CD8-positive, alpha-beta memory T cell (primary cell): ENCODE results near the gene TMEM161A. TPM values are rescaled to one million over a fixed set of nuclear protein-coding genes. Genes with fewer than 3 reads are reported as not detected.
A peak's percentile ranks its signal among the peaks of the same experiment; 100 is the strongest.
"Not testable (repeated sequence)": the region's sequence is repeated elsewhere in the genome, so short reads cannot be mapped to it uniquely, and the experiment has no call there.

Experiments
- CTCF ChIA-PET: fragments of 350-600 bp; sonication (Branson Sonifier 250); formaldehyde crosslinking; loops from one replicate; lab custom pipeline; 2021; ENCODE audit warnings: antibody characterized with exemption; lab: Charles Lee
- POLR2A ChIA-PET: fragments of 350-600 bp; sonication (Branson Sonifier 250); formaldehyde crosslinking; loops from one replicate; lab custom pipeline; 2021; ENCODE audit warnings: antibody characterized with exemption; lab: Charles Lee
- DNase-seq, 5 donors: peaks; one replicate each; pipeline versions ENCODE4 v3.0.0 to v3.0.0-alpha.2; 2020 to 2022; ENCODE audit warnings: mixed read lengths in 1 of 5
- H3K27ac ChIP-seq: one replicate; pipeline ENCODE4 v1.7.0; 2013; ENCODE audit warnings: low read depth, mild to moderate bottlenecking, low read length, moderate library complexity
- H3K27me3 ChIP-seq: 2 replicates; pipeline ENCODE4 v1.7.0; 2013; ENCODE audit warnings: low read length, mild to moderate bottlenecking; ENCODE audit not compliant: insufficient read depth, poor library complexity, severe bottlenecking
- H3K36me3 ChIP-seq: 2 replicates; pipeline ENCODE4 v1.7.0; 2013; ENCODE audit warnings: mild to moderate bottlenecking, low read length, moderate library complexity; ENCODE audit not compliant: insufficient read depth
- H3K4me1 ChIP-seq: 2 replicates; pipeline ENCODE4 v1.7.0; 2013; ENCODE audit warnings: mild to moderate bottlenecking, low read length, moderate library complexity; ENCODE audit not compliant: insufficient read depth
- H3K4me3 ChIP-seq: 2 replicates; pipeline ENCODE4 v1.7.0; 2013; ENCODE audit warnings: mild to moderate bottlenecking, low read length
- H3K9me3 ChIP-seq: 2 replicates; pipeline ENCODE4 v1.7.0; 2013; ENCODE audit warnings: mild to moderate bottlenecking, low read length
- H3K27ac Mint-ChIP-seq, 8 donors: one replicate each; pipeline ENCODE4 v1.8.0; 2020 to 2021; ENCODE audit warnings: mixed read lengths in 8 of 8, mild to moderate bottlenecking in 6 of 8, inconsistent platforms in 3 of 8, moderate library complexity in 3 of 8
- H3K27me3 Mint-ChIP-seq, 2 donors: one replicate each; pipeline ENCODE4 v1.8.0; 2020 to 2021; ENCODE audit warnings: mixed read lengths in 2 of 2, mild to moderate bottlenecking in 1 of 2, moderate library complexity in 1 of 2
- H3K36me3 Mint-ChIP-seq, 3 donors: one replicate each; pipeline ENCODE4 v1.8.0; 2020 to 2021; ENCODE audit warnings: mixed read lengths in 3 of 3, inconsistent platforms in 1 of 3, mild to moderate bottlenecking in 1 of 3
- H3K4me1 Mint-ChIP-seq, 3 donors: one replicate each; pipeline ENCODE4 v1.8.0; 2020 to 2021; ENCODE audit warnings: mixed read lengths in 3 of 3, inconsistent platforms in 1 of 3, mild to moderate bottlenecking in 1 of 3
- H3K4me3 Mint-ChIP-seq, 7 donors: one replicate each; pipeline ENCODE4 v1.8.0; 2020 to 2021; ENCODE audit warnings: mixed read lengths in 7 of 7, mild to moderate bottlenecking in 6 of 7, moderate library complexity in 4 of 7, inconsistent platforms in 2 of 7
- H3K9me3 Mint-ChIP-seq, 5 donors: one replicate each; pipeline ENCODE4 v1.8.0; 2020 to 2022; ENCODE audit warnings: mixed read lengths in 5 of 5, mild to moderate bottlenecking in 3 of 5, moderate library complexity in 2 of 5, inconsistent platforms in 1 of 5
- polyA plus RNA-seq: library from polyadenylated mRNA; unstranded; fragments of 300-500 nt; fragmentation: Illumina TruSeq; gene quantifications from one replicate; pipeline ENCODE4 v1.2.3, GENCODE V29; 2021
- total RNA-seq, 2 experiments: library from RNA; stranded (reverse); gene quantifications; one replicate each; pipeline ENCODE4 v1.2.3, GENCODE V29; 2021

TMEM161A gene
- total and polyA plus RNA-seq, 3 experiments from 2014 or later = 27.7 to 30.6 (median 30.1) TPM

DNA sequence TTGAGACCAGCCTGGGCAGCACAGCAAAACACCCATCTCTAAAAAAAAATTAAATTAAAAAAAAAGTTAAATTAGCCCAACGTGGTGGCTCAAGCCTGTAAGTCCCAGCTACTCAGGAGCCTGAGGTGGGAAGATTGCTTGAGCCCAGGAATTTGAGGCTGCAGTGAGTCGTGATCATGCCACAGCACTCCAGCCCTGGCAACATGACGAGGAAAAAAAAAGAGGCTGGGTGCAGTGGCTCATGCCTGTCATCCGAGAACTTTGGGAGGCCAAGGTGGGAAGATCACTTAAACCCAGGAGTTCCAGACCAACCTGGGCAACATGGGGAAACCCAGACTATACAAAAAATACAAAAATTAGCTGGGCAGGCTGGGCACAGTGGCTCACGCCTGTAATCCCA is 2.2 kb upstream of the TMEM161A start:
- POLR2A ChIA-PET = interaction anchor here (0.5 kb wide), 1 partner anchor 19 kb away, joined by 3 read pairs; no protein-coding TSS in a partner anchor

DNA sequence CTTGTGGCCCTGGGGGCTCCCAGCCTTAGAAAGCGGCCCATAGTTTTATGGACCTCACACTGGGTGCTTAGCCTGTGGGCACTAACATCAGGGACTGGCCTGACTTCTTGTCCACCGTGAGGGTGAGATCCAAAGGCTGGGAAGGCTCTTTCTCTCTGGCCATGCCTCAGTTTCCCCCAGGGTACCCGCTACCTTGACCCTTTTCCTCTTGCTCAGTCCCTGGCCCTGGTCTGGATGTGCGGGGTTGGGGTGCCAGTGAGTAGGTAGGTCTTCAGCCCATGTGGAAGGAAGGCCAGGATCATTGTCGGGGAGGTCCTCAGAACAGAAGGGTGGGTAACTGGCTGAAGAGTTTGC is 1.6 kb upstream of the TMEM161A start:
- Mint-ChIP-seq H3K4me1 (peaks cover 25 to 36% (median 29%) of the 10 kb centered on the region in 3 donors), H3K9me3 (no peaks in the 10 kb centered on the region), H3K27ac (peak overlapping the region in 2 of 8 donors; percentile 71 to 78), H3K36me3 (peaks cover 0 to 2% (median 0%) of the 10 kb centered on the region in 3 donors), H3K27me3 (no peaks in the 10 kb centered on the region), H3K4me3 (peak overlapping the region in 2 of 7 donors; percentile 40 to 85)
- POLR2A ChIA-PET = no interaction called here
- CTCF ChIA-PET = interaction anchor here (0.9 to 1.8 kb wide), 6 partner anchors 13 to 92 kb away, joined by 3 to 9 read pairs (median 4); no protein-coding TSS in a partner anchor
- peaks cover 20% of the 10 kb centered on the region for H3K4me1 ChIP-seq
- no peaks in the 10 kb centered on the region for H3K36me3 ChIP-seq
- no peak overlapping the region for H3K4me3 ChIP-seq
- H3K27me3 ChIP-seq = no peaks in the 10 kb centered on the region
- DNase-seq = no peak
- H3K9me3 ChIP-seq = no peaks in the 10 kb centered on the region
- no peak overlapping the region for H3K27ac ChIP-seq

More for the DNA sequence above, 2.2 kb upstream of the TMEM161A start:
- H3K9me3 Mint-ChIP-seq = no peaks in the 10 kb centered on the region
- Histone ChIP-seq H3K27me3 (no peaks in the 10 kb centered on the region), H3K9me3 (no peaks in the 10 kb centered on the region), H3K27ac (no peak overlapping the region), H3K4me1 (peaks cover 17% of the 10 kb centered on the region), H3K4me3 (no peak overlapping the region), H3K36me3 (no peaks in the 10 kb centered on the region)
- peaks cover 22 to 31% (median 29%) of the 10 kb centered on the region in 3 donors for H3K4me1 Mint-ChIP-seq
- H3K27me3 Mint-ChIP-seq = no peaks in the 10 kb centered on the region
- H3K4me3 Mint-ChIP-seq = no peak overlapping the region
- no peak overlapping the region for H3K27ac Mint-ChIP-seq
- CTCF ChIA-PET = interaction anchor here (0.6 to 1.8 kb wide), 6 partner anchors 13 to 267 kb away, joined by 3 to 9 read pairs (median 4); no protein-coding TSS in a partner anchor
- H3K36me3 Mint-ChIP-seq = peaks cover 0 to 2% (median 0%) of the 10 kb centered on the region in 3 donors
- DNase-seq = no peak

DNA sequence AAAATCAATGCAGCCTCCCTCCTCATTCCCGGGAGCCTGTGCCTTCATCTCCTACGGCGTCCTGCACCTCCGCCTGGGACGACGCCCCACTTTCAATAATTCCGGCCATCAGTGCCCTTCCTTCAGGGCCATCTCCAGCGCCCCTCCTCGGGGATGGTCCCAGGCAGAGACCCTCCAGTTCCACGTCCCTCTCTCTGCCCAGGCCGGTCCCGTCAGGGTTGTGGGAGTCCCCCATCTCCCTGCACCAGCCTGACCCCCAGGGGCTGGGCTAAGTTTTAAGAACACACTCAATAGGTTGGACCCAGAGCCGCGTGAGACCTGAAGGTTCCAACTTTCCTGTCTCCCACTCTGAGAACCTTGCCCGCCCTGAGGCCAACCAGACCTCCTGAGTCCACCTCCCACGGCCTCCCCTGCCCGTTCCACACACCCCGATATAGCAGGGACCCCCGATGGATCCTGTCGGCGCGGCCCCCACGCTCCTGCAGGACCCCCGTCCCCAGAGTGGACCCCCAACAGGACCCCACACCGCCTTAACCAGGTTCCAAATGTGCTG is 646 bp downstream of the TMEM161A start:
- CTCF ChIA-PET = interaction anchor here (1.5 kb wide), 1 partner anchor 69 kb away, joined by 3 read pairs; no protein-coding TSS in a partner anchor
- peak overlapping the region in 6 of 8 donors; percentile 90 to 99 (median 97) for H3K27ac Mint-ChIP-seq
- DNase-seq = no peak
- Histone ChIP-seq H3K4me3 (peak overlapping the region; percentile 94), H3K27me3 (no peaks in the 10 kb centered on the region), H3K4me1 (peaks cover 22% of the 10 kb centered on the region), H3K9me3 (no peaks in the 10 kb centered on the region), H3K27ac (peak overlapping the region; percentile 83), H3K36me3 (no peaks in the 10 kb centered on the region)
- H3K36me3 Mint-ChIP-seq = peaks cover 0 to 2% (median 0%) of the 10 kb centered on the region in 3 donors
- POLR2A ChIA-PET = no interaction called here
- H3K4me3 Mint-ChIP-seq = peak overlapping the region; percentile 86 to 98 (median 98)
- H3K9me3 Mint-ChIP-seq = no peaks in the 10 kb centered on the region
- no peaks in the 10 kb centered on the region for H3K27me3 Mint-ChIP-seq
- H3K4me1 Mint-ChIP-seq = peaks cover 27 to 38% (median 29%) of the 10 kb centered on the region in 3 donors

DNA sequence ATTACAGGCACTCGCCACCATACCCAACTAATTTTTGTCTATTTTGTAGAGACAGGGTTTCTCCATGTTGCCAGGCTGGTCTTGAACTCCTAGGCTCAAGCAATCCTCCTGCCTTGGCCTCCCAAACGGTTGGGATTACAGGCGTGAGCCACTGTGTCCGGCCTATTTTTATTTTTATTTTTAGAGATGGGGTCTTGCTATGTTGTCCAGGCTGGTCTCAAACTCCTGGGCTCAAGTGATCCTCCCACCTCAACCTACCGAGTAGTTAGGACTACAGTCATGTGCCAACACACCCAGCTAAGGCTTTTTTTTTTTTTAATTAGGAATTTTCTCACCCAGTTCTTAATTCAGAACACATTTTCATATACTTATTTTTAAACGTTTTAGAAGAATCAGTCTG is 2.6 kb downstream of the TMEM161A start:
- H3K27me3 Mint-ChIP-seq, H3K4me3 ChIP-seq, H3K27ac Mint-ChIP-seq, DNase-seq, H3K36me3 Mint-ChIP-seq, POLR2A ChIA-PET, H3K9me3 Mint-ChIP-seq, H3K4me3 Mint-ChIP-seq, H3K36me3 ChIP-seq, H3K27me3 ChIP-seq, H3K27ac ChIP-seq, H3K9me3 ChIP-seq: not testable (repeated sequence)
- CTCF ChIA-PET = interaction anchor here (1.4 to 1.6 kb wide), 3 partner anchors 10 to 67 kb away, joined by 3 to 7 read pairs (median 4); no protein-coding TSS in a partner anchor
- H3K4me1 Mint-ChIP-seq = peaks cover 27 to 38% (median 29%) of the 10 kb centered on the region in 3 donors
- H3K4me1 ChIP-seq = peaks cover 22% of the 10 kb centered on the region

DNA sequence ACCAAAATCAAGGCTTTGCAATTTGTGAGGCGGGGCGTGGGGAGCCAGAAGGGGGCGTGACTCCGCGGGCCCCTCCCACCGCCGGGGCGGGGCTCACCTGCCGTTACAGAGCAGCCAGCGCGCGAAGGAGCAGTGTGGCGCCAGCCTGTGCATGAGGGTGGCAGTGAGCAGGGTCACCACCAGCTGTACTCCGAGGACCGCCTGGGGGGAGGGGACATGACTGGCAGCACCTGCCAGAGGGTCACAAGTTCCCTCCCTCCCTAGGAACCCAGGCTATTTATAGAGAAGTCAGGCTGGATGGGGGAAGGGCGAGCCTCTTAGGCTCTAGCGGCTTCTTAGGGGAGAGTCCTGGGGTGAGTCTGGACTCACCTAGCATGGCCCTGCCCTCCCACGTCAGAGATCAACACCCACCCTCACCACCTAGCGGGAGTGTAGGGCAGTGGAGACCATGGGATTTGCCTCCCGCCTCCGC is 3.6 kb downstream of the TMEM161A start:
- Histone ChIP-seq H3K36me3 (no peaks in the 10 kb centered on the region), H3K9me3 (no peaks in the 10 kb centered on the region), H3K27me3 (no peaks in the 10 kb centered on the region), H3K4me1 (peaks cover 22% of the 10 kb centered on the region), H3K4me3 (no peak overlapping the region), H3K27ac (peak overlapping the region; percentile 9)
- peaks cover 4 to 8% (median 8%) of the 10 kb centered on the region in 3 donors for H3K36me3 Mint-ChIP-seq
- CTCF ChIA-PET = interaction anchor here (1.6 kb wide), 1 partner anchor 11 kb away, joined by 7 read pairs; no protein-coding TSS in a partner anchor
- POLR2A ChIA-PET = no interaction called here
- no peak overlapping the region for H3K27ac Mint-ChIP-seq
- H3K9me3 Mint-ChIP-seq = peaks cover 0 to 6% (median 4%) of the 10 kb centered on the region in 5 donors
- H3K4me3 Mint-ChIP-seq = peak overlapping the region in 1 of 7 donors; percentile 48
- H3K4me1 Mint-ChIP-seq = peaks cover 26 to 38% (median 27%) of the 10 kb centered on the region in 3 donors
- H3K27me3 Mint-ChIP-seq = peaks cover 0 to 1% of the 10 kb centered on the region in 2 donors
- DNase-seq = peak in 2 of 5 donors; percentile 15 to 45

DNA sequence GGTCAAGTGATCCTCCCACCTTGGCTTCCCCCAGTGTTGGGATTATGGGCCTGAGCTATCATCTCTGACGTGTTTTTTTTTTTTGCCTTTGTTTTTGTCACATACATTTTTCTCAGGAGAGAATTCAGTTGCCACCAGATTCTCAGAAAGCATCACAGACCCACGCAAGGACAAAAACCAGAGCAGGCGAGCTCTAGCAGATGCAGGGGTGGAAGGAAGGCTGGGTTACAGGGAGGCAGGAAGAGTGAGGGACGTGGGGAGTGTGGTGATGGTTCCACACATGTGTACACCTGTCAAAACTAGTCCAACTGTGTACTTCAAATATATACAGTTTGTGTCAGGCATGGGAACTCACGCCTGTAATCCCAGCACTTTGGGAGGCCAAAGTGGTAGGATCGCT is 4.3 kb downstream of the TMEM161A start:
- Histone ChIP-seq H3K4me1 (peaks cover 21% of the 10 kb centered on the region), H3K27me3 (no peaks in the 10 kb centered on the region), H3K4me3 (no peak overlapping the region), H3K9me3 (no peaks in the 10 kb centered on the region), H3K36me3 (no peaks in the 10 kb centered on the region), H3K27ac (no peak overlapping the region)
- Mint-ChIP-seq H3K36me3 (peaks cover 4 to 11% (median 8%) of the 10 kb centered on the region in 3 donors), H3K4me3 (no peak overlapping the region), H3K4me1 (peaks cover 20 to 31% (median 25%) of the 10 kb centered on the region in 3 donors), H3K9me3 (peaks cover 0 to 6% (median 4%) of the 10 kb centered on the region in 5 donors), H3K27ac (no peak overlapping the region), H3K27me3 (peaks cover 0 to 1% of the 10 kb centered on the region in 2 donors)
- ChIA-PET CTCF (no interaction called here), POLR2A (no interaction called here)
- DNase-seq = no peak

DNA sequence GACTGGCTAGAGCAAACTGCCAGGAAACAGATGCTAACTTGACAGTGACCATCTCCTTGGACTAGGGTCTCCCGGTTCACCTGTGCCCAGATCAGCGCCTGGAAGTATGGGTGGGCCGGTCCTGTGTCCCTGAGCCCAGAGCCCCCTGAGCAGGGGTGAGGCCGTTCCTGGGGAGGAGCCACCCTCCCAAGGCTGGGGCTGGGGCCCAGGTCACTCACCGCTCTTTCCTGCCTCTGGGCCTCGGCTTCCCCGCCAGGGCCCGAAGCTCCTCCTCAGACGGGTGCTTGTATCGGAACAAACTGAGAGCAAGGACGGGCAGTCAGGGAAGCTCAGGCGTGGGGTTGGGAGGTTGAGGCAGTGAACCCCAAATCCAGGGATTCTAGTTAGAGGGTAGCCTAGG is 5.4 kb downstream of the TMEM161A start:
- CTCF ChIA-PET = no interaction called here
- Mint-ChIP-seq H3K27ac (peak overlapping the region in 1 of 8 donors; percentile 84), H3K4me1 (peaks cover 10 to 20% (median 15%) of the 10 kb centered on the region in 3 donors), H3K27me3 (peaks cover 0 to 1% of the 10 kb centered on the region in 2 donors), H3K4me3 (no peak overlapping the region), H3K36me3 (peaks cover 5 to 14% (median 10%) of the 10 kb centered on the region in 3 donors), H3K9me3 (peaks cover 0 to 6% (median 4%) of the 10 kb centered on the region in 5 donors)
- POLR2A ChIA-PET = no interaction called here
- Histone ChIP-seq H3K27ac (no peak overlapping the region), H3K9me3 (no peaks in the 10 kb centered on the region), H3K4me3 (no peak overlapping the region), H3K27me3 (no peaks in the 10 kb centered on the region), H3K36me3 (no peaks in the 10 kb centered on the region), H3K4me1 (peaks cover 13% of the 10 kb centered on the region)
- DNase-seq = no peak

DNA sequence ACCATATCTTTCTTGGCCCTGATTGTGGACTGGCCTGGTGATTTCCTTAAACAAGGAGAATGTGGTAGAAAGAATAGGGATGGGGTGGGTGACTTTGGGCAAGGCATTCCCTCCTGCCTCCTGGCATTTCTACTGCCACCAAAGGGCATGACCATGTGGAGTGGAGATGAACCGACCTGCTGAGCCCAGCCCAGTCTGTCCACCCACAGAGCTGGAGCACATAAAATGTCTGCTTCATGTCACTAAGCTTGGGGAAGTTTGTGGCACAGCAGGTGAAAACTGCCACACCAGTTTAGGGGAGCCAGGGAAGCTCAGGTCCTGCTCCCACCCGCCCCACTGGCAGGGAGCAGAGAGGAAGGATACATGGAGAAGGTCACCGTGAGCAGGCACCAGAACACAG is 6.3 kb downstream of the TMEM161A start:
- Histone ChIP-seq H3K9me3 (no peaks in the 10 kb centered on the region), H3K27ac (no peak overlapping the region), H3K4me3 (no peak overlapping the region), H3K4me1 (peaks cover 6% of the 10 kb centered on the region), H3K36me3 (no peaks in the 10 kb centered on the region), H3K27me3 (no peaks in the 10 kb centered on the region)
- H3K4me3 Mint-ChIP-seq = no peak overlapping the region
- ChIA-PET CTCF (no interaction called here), POLR2A (no interaction called here)
- no peak for DNase-seq
- H3K27ac Mint-ChIP-seq = no peak overlapping the region
- H3K27me3 Mint-ChIP-seq = peaks cover 0 to 1% of the 10 kb centered on the region in 2 donors
- H3K4me1 Mint-ChIP-seq = peaks cover 2 to 11% (median 7%) of the 10 kb centered on the region in 3 donors
- peaks cover 0 to 6% (median 4%) of the 10 kb centered on the region in 5 donors for H3K9me3 Mint-ChIP-seq
- H3K36me3 Mint-ChIP-seq = peaks cover 6 to 15% (median 12%) of the 10 kb centered on the region in 3 donors
